ENCODE data around the gene WDFY2.

DNA sequence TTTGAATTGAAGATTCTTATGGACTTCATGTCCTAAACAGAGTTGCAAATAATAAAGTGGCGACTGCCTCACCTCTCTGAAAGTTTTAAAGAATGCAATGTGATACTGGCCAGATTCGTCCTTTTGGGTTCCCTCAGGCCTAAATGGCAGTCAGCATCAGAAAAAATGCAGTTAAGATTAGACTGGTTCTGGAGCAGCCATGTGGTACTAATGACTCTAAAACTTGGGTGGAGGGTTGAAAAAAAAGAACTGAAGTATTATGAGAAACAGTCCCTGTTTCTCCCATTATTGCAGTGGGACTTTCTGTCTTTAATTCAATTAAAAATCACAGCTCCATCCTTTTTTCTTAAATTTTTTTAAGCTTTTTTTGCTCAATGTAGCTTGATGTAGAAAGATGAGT, 37.3 kb downstream of the WDFY2 start:
- TF ChIP-seq POLR2A (IDR thresholded peaks at IDR 0.05; ENCODE audit: insufficient read depth in 1 of 2, low read depth in 2 of 2, low read length in 2 of 2) = no peak
- no peak for TF ChIP-seq ZFP36 (IDR thresholded peaks at IDR 0.05; ENCODE audit: borderline replicate concordance, low read depth, low read length, partially characterized antibody)
- TF ChIP-seq, protein P1, sequence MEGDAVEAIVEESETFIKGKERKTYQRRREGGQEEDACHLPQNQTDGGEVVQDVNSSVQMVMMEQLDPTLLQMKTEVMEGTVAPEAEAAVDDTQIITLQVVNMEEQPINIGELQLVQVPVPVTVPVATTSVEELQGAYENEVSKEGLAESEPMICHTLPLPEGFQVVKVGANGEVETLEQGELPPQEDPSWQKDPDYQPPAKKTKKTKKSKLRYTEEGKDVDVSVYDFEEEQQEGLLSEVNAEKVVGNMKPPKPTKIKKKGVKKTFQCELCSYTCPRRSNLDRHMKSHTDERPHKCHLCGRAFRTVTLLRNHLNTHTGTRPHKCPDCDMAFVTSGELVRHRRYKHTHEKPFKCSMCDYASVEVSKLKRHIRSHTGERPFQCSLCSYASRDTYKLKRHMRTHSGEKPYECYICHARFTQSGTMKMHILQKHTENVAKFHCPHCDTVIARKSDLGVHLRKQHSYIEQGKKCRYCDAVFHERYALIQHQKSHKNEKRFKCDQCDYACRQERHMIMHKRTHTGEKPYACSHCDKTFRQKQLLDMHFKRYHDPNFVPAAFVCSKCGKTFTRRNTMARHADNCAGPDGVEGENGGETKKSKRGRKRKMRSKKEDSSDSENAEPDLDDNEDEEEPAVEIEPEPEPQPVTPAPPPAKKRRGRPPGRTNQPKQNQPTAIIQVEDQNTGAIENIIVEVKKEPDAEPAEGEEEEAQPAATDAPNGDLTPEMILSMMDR (CRISPR knock-in tag; IDR thresholded peaks at IDR 0.05) = no peak
- TF ChIP-seq DNMT1 (CRISPR knock-in tag; IDR thresholded peaks at IDR 0.05) = no peak
- no peak for TF ChIP-seq ZNF143 (CRISPR knock-in tag; IDR thresholded peaks at IDR 0.05)
- TF ChIP-seq CBX5 (CRISPR knock-in tag; IDR thresholded peaks at IDR 0.05; ENCODE audit: borderline replicate concordance) = no peak

Data from HepG2 (cell line).